T-cell (primary cell): ENCODE measurements around the gene PMS1. TPM values are rescaled to one million over a fixed set of nuclear protein-coding genes. Genes with fewer than 3 reads are reported as not detected.
A peak's percentile ranks its signal among the peaks of the same experiment; 100 is the strongest.

Experiments used
- ATAC-seq, 4 experiments: fragments of 200-7000 bp in 3 of 4; fragments of 150-1000 bp in 1 of 4; cut with Tn5 transposase; replicated peaks in 1 of 4; 1 replicate in 3 of 4; 2 replicates in 1 of 4; pipeline ENCODE4 v1.10.0; 2021; ENCODE audit warnings: moderate library complexity in 3 of 4, mild to moderate bottlenecking in 2 of 4, moderate number of reproducible peaks in 1 of 4
- CTCF ChIA-PET, 2 donors: fragments of 300-600 bp; sonication (Branson Sonifier 250); formaldehyde crosslinking; loops; one replicate each; lab custom pipeline; 2022; ENCODE audit warnings: antibody characterized with exemption in 2 of 2; lab: Charles Lee
- POLR2A ChIA-PET, 2 donors: fragments of 300-600 bp; sonication (Branson Sonifier 250); formaldehyde crosslinking; loops; one replicate each; lab custom pipeline; 2022; ENCODE audit warnings: antibody characterized with exemption in 2 of 2; lab: Charles Lee
- DNase-seq, 35 experiments: peaks; one replicate each; pipeline versions ENCODE4 v3.0.0 to v3.0.0-alpha.2; 2013 to 2023
- H3K27ac ChIP-seq: one replicate; pipeline ENCODE4 v1.5.1; 2013; ENCODE audit warnings: low read length
- H3K27me3 ChIP-seq, 2 experiments: replicated peaks in 1 of 2; 1 replicate in 1 of 2; 2 replicates in 1 of 2; pipeline versions ENCODE4 v1.6.1 to v1.7.0; 2013; ENCODE audit warnings: low read length in 1 of 2, mixed read lengths in 1 of 2; ENCODE audit not compliant: control insufficient read depth in 2 of 2, insufficient read depth in 2 of 2; ENCODE audit errors: extremely low read depth in 1 of 2
- H3K36me3 ChIP-seq, 2 donors: 1 replicate in 1 of 2; 2 replicates in 1 of 2; pipeline versions ENCODE4 v1.6.1 to v1.7.0; 2013; ENCODE audit warnings: low read length in 1 of 2; ENCODE audit not compliant: control insufficient read depth in 2 of 2, insufficient read depth in 1 of 2; ENCODE audit errors: extremely low read depth in 1 of 2
- H3K4me1 ChIP-seq, 2 experiments: 1 replicate in 1 of 2; 2 replicates in 1 of 2; pipeline versions ENCODE4 v1.6.1 to v1.7.0; 2013; ENCODE audit warnings: low read length in 2 of 2, mixed read lengths in 1 of 2; ENCODE audit not compliant: insufficient read depth in 2 of 2, control insufficient read depth in 1 of 2; ENCODE audit errors: extremely low read depth in 1 of 2
- H3K4me3 ChIP-seq, 2 donors: 1 replicate in 1 of 2; 2 replicates in 1 of 2; pipeline versions ENCODE4 v1.5.1 to v1.7.0; 2013; ENCODE audit warnings: mild to moderate bottlenecking in 2 of 2, low read length in 1 of 2, moderate library complexity in 1 of 2; ENCODE audit not compliant: control insufficient read depth in 1 of 2; ENCODE audit errors: extremely low read depth in 1 of 2
- H3K9me3 ChIP-seq: 2 replicates; pipeline ENCODE4 v1.7.0; 2013
- H3K27ac Mint-ChIP-seq, 2 donors: one replicate each; pipeline ENCODE4 v1.8.0; 2020 to 2021; ENCODE audit warnings: mild to moderate bottlenecking in 2 of 2, mixed read lengths in 2 of 2
- H3K27me3 Mint-ChIP-seq, 2 donors: one replicate each; pipeline ENCODE4 v1.8.0; 2021 to 2022; ENCODE audit warnings: mixed read lengths in 2 of 2
- H3K36me3 Mint-ChIP-seq: one replicate; pipeline ENCODE4 v1.8.0; 2021; ENCODE audit warnings: mixed read lengths
- H3K4me1 Mint-ChIP-seq, 3 donors: one replicate each; pipeline ENCODE4 v1.8.0; 2020 to 2022; ENCODE audit warnings: mixed read lengths in 3 of 3, mild to moderate bottlenecking in 1 of 3
- H3K4me3 Mint-ChIP-seq, 3 donors: one replicate each; pipeline ENCODE4 v1.8.0; 2020 to 2022; ENCODE audit warnings: mild to moderate bottlenecking in 3 of 3, mixed read lengths in 3 of 3, moderate library complexity in 3 of 3
- H3K9me3 Mint-ChIP-seq, 3 donors: one replicate each; pipeline ENCODE4 v1.8.0; 2020 to 2022; ENCODE audit warnings: mixed read lengths in 3 of 3
- WGBS: methylation state at CpG from one replicate; pipeline ENCODE4 v1.1.5; 2013; ENCODE audit warnings: missing lambda C conversion rate; ENCODE audit not compliant: insufficient coverage; 5-methylcytosine and 5-hydroxymethylcytosine counted together
- total RNA-seq, 35 experiments: library from RNA in 6 of 35; stranded (reverse) in 6 of 35; fragments of 120-200 nt in 1 of 35; gene quantifications; one replicate each; pipeline versions ENCODE4 v1.2.1 to v1.2.4 and lab custom pipeline; 2013 to 2026

Gene PMS1
- total RNA-seq, 5 donors from 2014 or later (not counting 1 experiment from before 2014, with no cell fraction given), result 23.1 to 30.9 (median 24.8) TPM

DNA sequence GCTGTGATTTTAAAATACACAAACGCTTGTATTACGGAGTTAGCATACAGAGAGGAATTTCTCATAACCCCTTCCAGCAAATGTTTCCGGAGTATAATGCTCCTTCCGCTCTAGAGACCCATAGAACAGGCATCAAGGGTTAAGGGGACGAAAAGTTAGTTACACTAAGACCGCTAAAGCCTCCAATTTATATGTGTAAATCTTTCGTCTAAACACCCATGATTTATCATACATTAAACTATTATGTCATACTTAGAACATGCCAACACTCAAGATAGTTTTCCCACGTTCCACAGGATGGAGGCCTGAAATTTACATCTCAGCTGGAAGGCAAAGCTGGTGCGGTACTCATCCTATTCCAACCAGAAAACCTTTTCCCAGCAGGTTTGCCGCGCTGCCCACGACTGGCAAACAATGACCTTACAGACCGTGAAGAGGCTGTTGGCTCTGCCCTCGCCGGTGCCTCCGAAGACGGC lies 761 bp upstream of the PMS1 start:
- CTCF ChIA-PET, result interaction anchor here in 1 of 2 donors (1.6 to 3.2 kb wide), 2 partner anchors 16 to 20 kb away, joined by 3 to 29 read pairs; partner anchors contain the start of gene OSGEPL1
- DNase-seq (peak in 2 of 35 experiments; percentile 5 to 60), ATAC-seq (peak in 2 of 4 experiments; percentile 3)
- Histone ChIP-seq H3K27me3 (no peaks in the 10 kb centered on the region), H3K36me3 (peaks cover 0 to 19% of the 10 kb centered on the region in 2 donors), H3K27ac (peak overlapping the region; percentile 94), H3K4me1 (peaks cover 20 to 21% of the 10 kb centered on the region in 2 experiments), H3K4me3 (peak overlapping the region; percentile 74 to 81), H3K9me3 (no peaks in the 10 kb centered on the region)
- 0% methylated on average over 10 of the region's 17 CpGs for WGBS
- peaks cover 46% of the 10 kb centered on the region for H3K36me3 Mint-ChIP-seq
- POLR2A ChIA-PET, result interaction anchor here (0.6 to 2.3 kb wide), 4 partner anchors 21 to 343 kb away, joined by 3 to 15 read pairs (median 4); partner anchors contain the start of gene OSGEPL1 (in 2 of the 2)
- peak overlapping the region; percentile 92 to 93 (median 92) for H3K4me3 Mint-ChIP-seq
- no peaks in the 10 kb centered on the region for H3K9me3 Mint-ChIP-seq
- H3K27me3 Mint-ChIP-seq, result no peaks in the 10 kb centered on the region
- H3K27ac Mint-ChIP-seq, result peak overlapping the region; percentile 90 to 93
- peaks cover 63 to 74% (median 72%) of the 10 kb centered on the region in 3 donors for H3K4me1 Mint-ChIP-seq

DNA sequence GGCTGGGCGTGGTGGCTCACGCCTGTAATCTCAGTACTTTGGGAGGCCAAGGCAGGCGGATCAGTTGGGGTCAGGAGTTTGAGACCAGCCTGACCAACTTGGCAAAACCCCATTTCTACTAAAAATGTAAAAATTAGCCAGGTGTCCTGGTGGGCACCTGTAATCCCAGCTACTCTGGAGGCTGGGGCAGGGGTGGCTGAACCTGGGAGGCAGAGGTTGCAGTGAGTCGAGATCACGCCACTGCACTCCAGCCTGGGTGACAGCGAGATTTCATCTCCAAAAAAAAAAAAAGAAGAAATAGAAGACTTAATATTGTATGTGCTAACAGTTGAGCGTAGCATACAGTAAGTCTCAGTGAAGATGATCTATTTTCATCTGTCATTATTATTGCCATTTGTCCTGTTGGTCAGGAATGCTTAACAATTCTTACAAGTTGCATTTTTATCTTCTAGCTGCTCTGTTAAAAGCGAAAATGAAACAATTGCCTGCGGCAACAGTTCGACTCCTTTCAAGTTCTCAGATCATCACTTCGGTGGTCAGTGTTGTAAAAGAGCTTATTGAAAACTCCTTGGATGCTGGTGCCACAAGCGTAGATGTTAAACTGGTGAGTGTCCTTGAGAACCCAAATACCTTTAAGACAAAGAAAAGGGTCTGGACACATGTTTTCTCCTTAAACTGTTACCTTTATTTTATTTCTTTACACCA lies 7.2 kb downstream of the PMS1 start:
- peak overlapping the region; percentile 76 to 84 for H3K27ac Mint-ChIP-seq
- Histone ChIP-seq H3K4me1 (no peaks in the 10 kb centered on the region), H3K36me3 (peaks cover 0 to 21% of the 10 kb centered on the region in 2 donors), H3K27ac (peak overlapping the region; percentile 73), H3K9me3 (no peaks in the 10 kb centered on the region), H3K27me3 (no peaks in the 10 kb centered on the region), H3K4me3 (peak overlapping the region in 1 of 2 donors; percentile 30)
- ATAC-seq (peak in 2 of 4 experiments; percentile 43 to 55), DNase-seq (peak in 5 of 35 experiments; percentile 2 to 65 (median 5))
- H3K9me3 Mint-ChIP-seq, result no peaks in the 10 kb centered on the region
- peaks cover 19% of the 10 kb centered on the region for H3K36me3 Mint-ChIP-seq
- H3K4me3 Mint-ChIP-seq, result peak overlapping the region; percentile 29 to 63 (median 52)
- H3K27me3 Mint-ChIP-seq, result no peaks in the 10 kb centered on the region
- WGBS, result 81% methylated on average over 4 of the region's 12 CpGs
- ChIA-PET CTCF (interaction anchor here (0.6 to 1.1 kb wide), 3 partner anchors 10 to 378 kb away, joined by 3 to 4 read pairs (median 3); partner anchors contain the start of gene OSGEPL1 (in 1 of the 2)), POLR2A (interaction anchor here in 1 of 2 donors (0.6 kb wide), 1 partner anchor 81 kb away, joined by 3 read pairs; no protein-coding TSS in a partner anchor)
- peaks cover 13 to 19% (median 19%) of the 10 kb centered on the region in 3 donors for H3K4me1 Mint-ChIP-seq

DNA sequence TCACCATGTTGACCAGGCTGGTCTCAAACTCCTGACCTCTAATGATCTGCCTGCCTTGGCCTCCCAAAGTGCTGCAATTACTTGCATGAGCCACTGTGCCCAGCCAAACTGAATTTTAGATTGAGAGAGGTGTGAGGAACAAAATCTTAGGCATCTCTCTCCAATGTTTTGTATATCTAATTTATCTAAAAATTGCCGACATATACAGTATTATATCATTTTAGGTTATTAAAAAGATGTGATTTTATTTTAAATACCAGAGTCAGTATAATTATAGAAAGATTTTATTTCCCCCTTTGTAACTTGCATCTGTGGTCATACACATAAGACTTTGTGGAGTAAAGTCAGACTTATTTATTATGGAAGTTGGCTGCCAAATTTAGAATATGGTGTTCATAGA lies 10.1 kb downstream of the PMS1 start:
- Mint-ChIP-seq H3K27me3 (no peaks in the 10 kb centered on the region), H3K36me3 (peaks cover 26% of the 10 kb centered on the region), H3K4me3 (no peak overlapping the region), H3K9me3 (no peaks in the 10 kb centered on the region), H3K4me1 (peaks cover 10 to 13% (median 12%) of the 10 kb centered on the region in 3 donors), H3K27ac (no peak overlapping the region)
- Histone ChIP-seq H3K36me3 (peaks cover 0 to 29% of the 10 kb centered on the region in 2 donors), H3K4me1 (no peaks in the 10 kb centered on the region), H3K4me3 (no peak overlapping the region), H3K27ac (no peak overlapping the region), H3K9me3 (no peaks in the 10 kb centered on the region), H3K27me3 (no peaks in the 10 kb centered on the region)
- WGBS, result no CpG with 5 or more reads among the region's 1 CpG
- DNase-seq (no peak), ATAC-seq (no peak)
- ChIA-PET POLR2A (no interaction called here), CTCF (no interaction called here)

GRCh38 chr2:189797902-189798301 lies 13.7 kb downstream of the PMS1 start:
- DNase-seq (no peak), ATAC-seq (no peak)
- Histone ChIP-seq H3K4me1 (no peaks in the 10 kb centered on the region), H3K27ac (no peak overlapping the region), H3K36me3 (peaks cover 0 to 30% of the 10 kb centered on the region in 2 donors), H3K9me3 (no peaks in the 10 kb centered on the region), H3K27me3 (no peaks in the 10 kb centered on the region), H3K4me3 (no peak overlapping the region)
- H3K4me1 Mint-ChIP-seq, result peaks cover 0 to 5% (median 4%) of the 10 kb centered on the region in 3 donors
- peaks cover 37% of the 10 kb centered on the region for H3K36me3 Mint-ChIP-seq
- CTCF ChIA-PET, result interaction anchor here in 1 of 2 donors (1.1 kb wide), 1 partner anchor 47 kb away, joined by 3 read pairs; no protein-coding TSS in a partner anchor
- H3K4me3 Mint-ChIP-seq, result no peak overlapping the region
- POLR2A ChIA-PET, result interaction anchor here in 1 of 2 donors (0.6 kb wide), 1 partner anchor 235 kb away, joined by 3 read pairs; no protein-coding TSS in a partner anchor
- no peaks in the 10 kb centered on the region for H3K9me3 Mint-ChIP-seq
- no peaks in the 10 kb centered on the region for H3K27me3 Mint-ChIP-seq
- no peak overlapping the region for H3K27ac Mint-ChIP-seq
- 100% methylated on average over 2 of the region's 6 CpGs for WGBS

DNA sequence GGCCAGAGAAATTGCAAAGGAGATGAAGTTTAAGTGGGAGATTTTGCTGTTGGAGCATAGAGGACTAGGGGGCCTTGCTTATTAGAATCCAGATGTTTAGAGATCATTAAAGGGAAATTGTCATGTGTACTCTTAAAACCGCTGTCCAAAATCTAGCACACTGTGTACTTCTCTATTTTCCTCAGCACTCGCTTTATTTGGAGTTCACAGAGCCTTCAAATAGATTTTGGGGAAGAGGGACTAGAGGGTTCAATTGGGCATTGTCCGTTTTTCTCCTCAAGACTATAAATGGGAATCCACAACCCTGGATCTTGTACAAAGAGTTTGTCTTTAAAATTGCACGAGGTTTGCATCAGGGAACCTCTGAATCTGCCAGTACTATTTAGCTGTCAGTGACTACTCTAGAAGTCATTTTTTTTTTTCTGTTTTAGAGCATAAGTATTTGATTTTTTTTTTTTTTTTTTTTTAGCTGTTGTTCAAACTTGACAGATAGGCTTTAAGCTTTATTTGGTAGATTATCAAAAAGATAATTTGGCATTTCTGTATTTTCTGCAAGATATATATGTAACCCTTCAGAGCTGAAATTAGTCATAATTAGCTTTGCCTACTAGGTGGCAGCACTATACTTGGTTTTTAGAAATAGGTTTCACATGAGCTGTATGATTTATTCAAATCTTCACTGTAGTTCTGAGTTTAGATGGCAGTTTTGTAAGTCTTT lies 14.2 kb downstream of the PMS1 start:
- Mint-ChIP-seq H3K36me3 (peaks cover 32% of the 10 kb centered on the region), H3K4me1 (peaks cover 0 to 5% (median 4%) of the 10 kb centered on the region in 3 donors), H3K27ac (no peak overlapping the region), H3K4me3 (no peak overlapping the region), H3K9me3 (no peaks in the 10 kb centered on the region), H3K27me3 (no peaks in the 10 kb centered on the region)
- Histone ChIP-seq H3K27me3 (no peaks in the 10 kb centered on the region), H3K9me3 (no peaks in the 10 kb centered on the region), H3K36me3 (peaks cover 0 to 30% of the 10 kb centered on the region in 2 donors), H3K27ac (no peak overlapping the region), H3K4me3 (no peak overlapping the region), H3K4me1 (no peaks in the 10 kb centered on the region)
- CTCF ChIA-PET, result interaction anchor here (0.6 to 1.1 kb wide), 11 partner anchors 9 to 532 kb away, joined by 3 to 10 read pairs (median 4); partner anchors contain the start of genes ASNSD1 (in 1 of the 2) and OSGEPL1 (in 1 of the 2)
- ATAC-seq, result no peak
- POLR2A ChIA-PET, result interaction anchor here (0.5 to 0.7 kb wide), 7 partner anchors 11 to 1260 kb away, joined by 3 to 8 read pairs (median 4); partner anchors contain the start of genes OSGEPL1 (in 1 of the 2) and SLC40A1 (in 1 of the 2)
- DNase-seq, result peak in 1 of 35 experiments; percentile 21
- WGBS, result no CpG with 5 or more reads among the region's 4 CpGs
